Measurements from ENCODE around the gene PUM2. TPM values are rescaled to one million over a fixed set of nuclear protein-coding genes. Genes with fewer than 3 reads are reported as not detected.

Gene PUM2
- total and polyA plus RNA-seq, 2 of the 13 experiments (the other 11 are each of a cell fraction or from before 2014, with no cell fraction given), result 69.6 to 69.8 TPM

GRCh38 chr2:20207051-20207450 lies 143.6 kb downstream of the PUM2 start (continued):
- TF ChIP-seq, protein P1, sequence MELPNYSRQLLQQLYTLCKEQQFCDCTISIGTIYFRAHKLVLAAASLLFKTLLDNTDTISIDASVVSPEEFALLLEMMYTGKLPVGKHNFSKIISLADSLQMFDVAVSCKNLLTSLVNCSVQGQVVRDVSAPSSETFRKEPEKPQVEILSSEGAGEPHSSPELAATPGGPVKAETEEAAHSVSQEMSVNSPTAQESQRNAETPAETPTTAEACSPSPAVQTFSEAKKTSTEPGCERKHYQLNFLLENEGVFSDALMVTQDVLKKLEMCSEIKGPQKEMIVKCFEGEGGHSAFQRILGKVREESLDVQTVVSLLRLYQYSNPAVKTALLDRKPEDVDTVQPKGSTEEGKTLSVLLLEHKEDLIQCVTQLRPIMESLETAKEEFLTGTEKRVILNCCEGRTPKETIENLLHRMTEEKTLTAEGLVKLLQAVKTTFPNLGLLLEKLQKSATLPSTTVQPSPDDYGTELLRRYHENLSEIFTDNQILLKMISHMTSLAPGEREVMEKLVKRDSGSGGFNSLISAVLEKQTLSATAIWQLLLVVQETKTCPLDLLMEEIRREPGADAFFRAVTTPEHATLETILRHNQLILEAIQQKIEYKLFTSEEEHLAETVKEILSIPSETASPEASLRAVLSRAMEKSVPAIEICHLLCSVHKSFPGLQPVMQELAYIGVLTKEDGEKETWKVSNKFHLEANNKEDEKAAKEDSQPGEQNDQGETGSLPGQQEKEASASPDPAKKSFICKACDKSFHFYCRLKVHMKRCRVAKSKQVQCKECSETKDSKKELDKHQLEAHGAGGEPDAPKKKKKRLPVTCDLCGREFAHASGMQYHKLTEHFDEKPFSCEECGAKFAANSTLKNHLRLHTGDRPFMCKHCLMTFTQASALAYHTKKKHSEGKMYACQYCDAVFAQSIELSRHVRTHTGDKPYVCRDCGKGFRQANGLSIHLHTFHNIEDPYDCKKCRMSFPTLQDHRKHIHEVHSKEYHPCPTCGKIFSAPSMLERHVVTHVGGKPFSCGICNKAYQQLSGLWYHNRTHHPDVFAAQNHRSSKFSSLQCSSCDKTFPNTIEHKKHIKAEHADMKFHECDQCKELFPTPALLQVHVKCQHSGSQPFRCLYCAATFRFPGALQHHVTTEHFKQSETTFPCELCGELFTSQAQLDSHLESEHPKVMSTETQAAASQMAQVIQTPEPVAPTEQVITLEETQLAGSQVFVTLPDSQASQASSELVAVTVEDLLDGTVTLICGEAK (IDR thresholded peaks at IDR 0.05), result no peak
- TF ChIP-seq, protein P1 (CRISPR knock-in tag; IDR thresholded peaks at IDR 0.05), result 0 out of 2 replicates have a peak, but pooled peaks have one; percentile 1
- TF ChIP-seq ATF1 (CRISPR knock-in tag; IDR thresholded peaks at IDR 0.05), result no peak
- no peak for TF ChIP-seq ZNF382 (CRISPR knock-in tag; IDR thresholded peaks at IDR 0.05; ENCODE audit: borderline replicate concordance)
- 0 out of 2 replicates have a peak, but pooled peaks have one; percentile 11 for TF ChIP-seq ZNF572 (CRISPR knock-in tag; IDR thresholded peaks at IDR 0.05)
- no peak for TF ChIP-seq JDP2 (CRISPR knock-in tag; IDR thresholded peaks at IDR 0.05; ENCODE audit: borderline replicate concordance)
- TF ChIP-seq NKX3-1 (CRISPR knock-in tag; IDR thresholded peaks at IDR 0.05), result no peak
- TF ChIP-seq ZNF326 (CRISPR knock-in tag; IDR thresholded peaks at IDR 0.05; ENCODE audit: borderline replicate concordance), result no peak
- no peak for TF ChIP-seq ELK4 (CRISPR knock-in tag; IDR thresholded peaks at IDR 0.05; ENCODE audit: borderline replicate concordance)
- no peak for TF ChIP-seq ZNF230 (CRISPR knock-in tag; IDR thresholded peaks at IDR 0.05)
- TF ChIP-seq GATA4 (IDR thresholded peaks at IDR 0.05; ENCODE audit: borderline replicate concordance, low read depth), result no peak
- TF ChIP-seq, protein P2, sequence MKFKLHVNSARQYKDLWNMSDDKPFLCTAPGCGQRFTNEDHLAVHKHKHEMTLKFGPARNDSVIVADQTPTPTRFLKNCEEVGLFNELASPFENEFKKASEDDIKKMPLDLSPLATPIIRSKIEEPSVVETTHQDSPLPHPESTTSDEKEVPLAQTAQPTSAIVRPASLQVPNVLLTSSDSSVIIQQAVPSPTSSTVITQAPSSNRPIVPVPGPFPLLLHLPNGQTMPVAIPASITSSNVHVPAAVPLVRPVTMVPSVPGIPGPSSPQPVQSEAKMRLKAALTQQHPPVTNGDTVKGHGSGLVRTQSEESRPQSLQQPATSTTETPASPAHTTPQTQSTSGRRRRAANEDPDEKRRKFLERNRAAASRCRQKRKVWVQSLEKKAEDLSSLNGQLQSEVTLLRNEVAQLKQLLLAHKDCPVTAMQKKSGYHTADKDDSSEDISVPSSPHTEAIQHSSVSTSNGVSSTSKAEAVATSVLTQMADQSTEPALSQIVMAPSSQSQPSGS (CRISPR knock-in tag; IDR thresholded peaks at IDR 0.05), result no peak
- no peak for TF ChIP-seq MAFK (conservative IDR thresholded peaks at IDR 0.05 in 1 of 2, IDR thresholded peaks at IDR 0.05 in 1 of 2; ENCODE audit: low read length in 2 of 2)
- TF ChIP-seq, protein P3, sequence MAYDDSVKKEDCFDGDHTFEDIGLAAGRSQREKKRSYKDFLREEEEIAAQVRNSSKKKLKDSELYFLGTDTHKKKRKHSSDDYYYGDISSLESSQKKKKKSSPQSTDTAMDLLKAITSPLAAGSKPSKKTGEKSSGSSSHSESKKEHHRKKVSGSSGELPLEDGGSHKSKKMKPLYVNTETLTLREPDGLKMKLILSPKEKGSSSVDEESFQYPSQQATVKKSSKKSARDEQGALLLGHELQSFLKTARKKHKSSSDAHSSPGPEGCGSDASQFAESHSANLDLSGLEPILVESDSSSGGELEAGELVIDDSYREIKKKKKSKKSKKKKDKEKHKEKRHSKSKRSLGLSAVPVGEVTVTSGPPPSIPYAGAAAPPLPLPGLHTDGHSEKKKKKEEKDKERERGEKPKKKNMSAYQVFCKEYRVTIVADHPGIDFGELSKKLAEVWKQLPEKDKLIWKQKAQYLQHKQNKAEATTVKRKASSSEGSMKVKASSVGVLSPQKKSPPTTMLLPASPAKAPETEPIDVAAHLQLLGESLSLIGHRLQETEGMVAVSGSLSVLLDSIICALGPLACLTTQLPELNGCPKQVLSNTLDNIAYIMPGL (CRISPR knock-in tag; IDR thresholded peaks at IDR 0.05; ENCODE audit: borderline replicate concordance in 1 of 2, low read depth in 1 of 2), result peak in 1 of 2 experiments; percentile 1; a peak in 1 of 4 replicates
- TF ChIP-seq ZNF468 (CRISPR knock-in tag; IDR thresholded peaks at IDR 0.05), result no peak
- 0 out of 2 replicates have a peak, but pooled peaks have one; percentile 10 for TF ChIP-seq ZNF510 (CRISPR knock-in tag; IDR thresholded peaks at IDR 0.05; ENCODE audit: low read depth)
- TF ChIP-seq ZNF790 (CRISPR knock-in tag; IDR thresholded peaks at IDR 0.05; ENCODE audit: borderline replicate concordance), result no peak
